ENCODE measurements around the gene CPA1. TPM values are rescaled to one million over a fixed set of nuclear protein-coding genes. Genes with fewer than 3 reads are reported as not detected.

CPA1 gene
- polyA plus RNA-seq, 3 donors = 1.5 to 2.3 (median 2.2) TPM

DNA sequence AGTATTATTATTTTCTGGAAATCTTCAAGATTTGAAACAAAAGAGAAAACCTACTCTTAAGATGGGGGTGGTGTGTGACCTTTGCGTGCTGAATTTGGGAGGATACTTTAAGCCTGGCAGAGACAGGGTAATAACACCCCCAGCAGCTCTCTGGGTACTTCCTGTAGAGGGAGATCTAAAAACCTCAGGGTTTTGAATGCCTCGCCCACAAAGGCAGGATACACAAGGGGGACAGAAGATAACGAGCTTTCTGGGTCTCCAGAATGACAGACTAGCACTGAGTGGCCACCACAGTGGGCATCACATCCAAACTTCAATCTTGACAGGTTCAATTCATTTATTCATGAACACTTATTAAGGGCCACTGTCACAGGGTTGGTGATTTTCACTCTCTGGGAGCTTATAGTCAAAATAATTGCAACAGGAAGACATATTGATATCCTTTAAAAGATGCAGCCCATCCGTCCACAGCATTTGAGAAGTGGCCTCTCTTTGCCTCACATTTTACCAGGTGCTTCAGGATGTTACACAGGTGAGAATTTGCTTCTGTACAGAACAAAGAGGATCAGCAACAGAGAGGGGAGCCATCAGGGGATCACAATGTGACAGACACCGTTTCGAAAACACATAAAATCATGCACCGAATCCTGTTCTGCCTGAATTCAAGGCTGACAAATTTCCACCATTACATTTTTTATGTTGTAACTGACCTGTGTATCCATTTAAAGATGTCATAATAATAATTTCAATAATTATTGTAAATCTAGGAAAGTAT, 14.3 kb downstream of the CPA1 start:
- DNase-seq = no peak

DNA sequence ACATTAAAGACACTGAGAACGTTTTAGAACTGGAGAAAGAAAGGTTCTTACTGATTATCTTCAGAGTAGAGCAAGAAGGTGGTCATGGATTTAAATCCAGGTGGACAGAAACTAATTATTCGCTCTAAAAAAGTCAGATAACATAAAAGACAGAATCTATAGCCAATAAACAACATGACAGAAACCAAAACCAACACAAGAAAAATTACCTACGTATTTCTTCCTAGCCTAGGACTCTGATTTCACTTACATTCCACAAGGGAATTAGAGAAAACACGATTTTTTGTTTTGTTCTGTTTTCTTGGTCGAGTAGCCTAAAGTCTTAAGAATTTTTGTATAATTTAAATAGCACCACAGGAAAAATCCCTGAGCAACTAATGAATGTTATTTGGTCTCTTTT, 15.1 kb downstream of the CPA1 start:
- no peak for DNase-seq

DNA sequence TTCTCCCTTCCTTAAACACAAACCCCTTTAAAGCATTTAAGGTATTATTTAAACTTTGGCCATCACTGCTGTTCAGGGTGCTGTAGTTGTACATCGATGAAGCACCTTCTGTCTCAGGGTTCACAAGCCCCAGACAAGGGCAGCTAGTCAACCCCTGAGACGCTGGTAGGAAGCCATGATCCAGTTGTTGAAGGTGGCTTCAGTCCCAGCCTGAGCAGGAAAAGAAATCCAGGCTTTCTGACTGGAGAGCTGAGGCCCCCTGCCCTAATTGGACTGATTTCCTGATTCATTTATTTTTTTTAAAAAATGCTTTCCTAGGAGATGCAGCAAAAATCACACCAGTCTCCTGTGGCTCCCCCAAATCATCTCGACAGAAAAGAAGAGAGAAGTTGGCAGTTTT, 15.8 kb downstream of the CPA1 start:
- DNase-seq = no peak

DNA sequence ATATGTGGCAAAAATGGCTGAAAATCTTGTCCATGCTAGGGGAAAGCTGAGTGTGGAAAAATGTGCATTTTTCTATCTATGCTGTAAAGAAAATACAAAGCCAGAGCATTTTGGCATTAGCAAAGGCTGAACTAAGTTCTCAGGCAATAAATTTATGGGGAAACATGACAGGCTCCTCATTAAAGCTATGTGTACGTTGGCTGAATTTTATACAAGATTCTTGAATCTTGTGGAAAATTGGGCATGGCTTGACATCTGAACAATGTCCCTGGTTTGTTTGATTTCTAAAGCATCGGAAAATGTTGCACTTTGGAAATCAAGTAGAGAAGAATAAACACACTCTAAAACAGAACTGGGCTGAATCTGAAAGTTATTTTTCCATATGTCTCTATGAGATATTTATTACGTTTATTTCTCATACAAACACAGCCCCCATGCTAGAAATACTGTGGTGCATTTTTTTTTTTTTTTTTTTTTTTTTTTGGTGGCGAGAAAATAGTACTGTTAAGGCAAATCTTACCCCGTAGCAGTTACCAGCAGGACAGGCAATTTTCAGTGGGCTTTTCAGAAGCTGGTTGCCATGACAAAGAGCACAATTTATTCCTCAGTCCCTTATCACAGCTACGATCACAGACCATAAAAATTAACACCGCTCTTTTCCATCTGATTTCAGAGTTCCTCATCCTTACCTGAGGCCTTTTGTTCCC, 16.9 kb downstream of the CPA1 start:
- peak; percentile 78 for DNase-seq

DNA sequence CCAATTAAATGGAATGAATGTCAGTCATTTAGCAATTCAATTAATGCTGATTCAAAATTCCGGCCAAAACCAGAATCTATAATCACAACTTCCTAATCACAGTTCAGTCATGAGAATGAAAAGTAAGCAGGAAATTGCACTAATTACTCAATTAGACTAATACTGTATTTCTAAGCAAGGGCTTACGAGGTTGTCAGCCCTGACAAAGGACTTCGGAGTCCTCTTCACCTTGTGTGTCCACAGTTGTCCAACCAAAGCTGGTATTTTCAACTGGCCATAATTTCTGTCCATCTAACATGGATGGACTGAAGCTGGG, 17.4 kb downstream of the CPA1 start:
- no peak for DNase-seq

DNA sequence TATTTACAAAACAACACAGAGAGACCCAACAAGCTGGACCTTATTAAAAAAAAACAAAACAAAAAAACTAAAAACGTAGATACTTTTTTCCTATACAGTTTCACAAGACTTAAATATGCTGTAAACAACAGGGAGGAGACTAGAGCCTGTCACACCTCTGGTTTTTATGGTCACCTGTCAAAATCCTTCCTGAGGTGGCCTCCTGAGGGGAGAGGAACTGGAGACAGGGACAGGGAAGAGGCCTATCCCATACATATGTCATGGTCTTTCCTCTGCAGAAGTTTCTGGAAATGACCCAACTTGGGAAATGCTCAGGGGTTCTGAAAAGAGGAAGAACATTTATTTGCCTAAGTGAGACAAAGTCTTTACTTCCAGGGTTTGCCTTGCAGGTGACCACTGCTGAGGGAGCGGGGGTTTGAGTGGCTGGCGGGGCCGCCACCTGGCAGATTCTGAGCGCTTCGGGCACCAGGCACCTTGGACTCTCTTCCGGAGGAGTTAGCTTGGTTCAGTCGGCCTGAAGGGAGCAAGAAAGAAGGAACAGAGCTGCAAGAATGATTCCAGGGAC, 18.3 kb downstream of the CPA1 start:
- no peak for DNase-seq

DNA sequence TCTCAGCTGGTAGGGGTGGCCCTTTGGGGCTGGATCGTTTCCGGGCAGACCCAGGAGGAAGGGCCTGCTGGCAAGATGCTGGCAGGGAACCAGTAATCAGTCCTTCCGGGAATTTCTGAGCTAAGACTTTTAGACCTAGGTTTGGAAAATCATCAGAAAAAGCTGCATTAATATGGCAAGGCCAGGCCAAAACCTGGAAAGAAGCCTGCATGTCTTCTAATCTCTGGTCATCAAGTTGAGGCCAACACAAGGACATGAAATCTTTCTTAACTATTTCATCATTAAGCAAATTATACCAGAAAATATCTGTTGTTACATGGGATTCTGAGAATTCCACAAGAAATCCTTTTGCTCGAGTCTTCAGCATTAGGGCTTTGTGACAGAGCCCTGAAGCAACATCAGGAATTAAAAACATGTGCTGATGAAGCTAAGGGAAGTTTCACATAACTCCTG, 19.9 kb downstream of the CPA1 start:
- DNase-seq = no peak

DNA sequence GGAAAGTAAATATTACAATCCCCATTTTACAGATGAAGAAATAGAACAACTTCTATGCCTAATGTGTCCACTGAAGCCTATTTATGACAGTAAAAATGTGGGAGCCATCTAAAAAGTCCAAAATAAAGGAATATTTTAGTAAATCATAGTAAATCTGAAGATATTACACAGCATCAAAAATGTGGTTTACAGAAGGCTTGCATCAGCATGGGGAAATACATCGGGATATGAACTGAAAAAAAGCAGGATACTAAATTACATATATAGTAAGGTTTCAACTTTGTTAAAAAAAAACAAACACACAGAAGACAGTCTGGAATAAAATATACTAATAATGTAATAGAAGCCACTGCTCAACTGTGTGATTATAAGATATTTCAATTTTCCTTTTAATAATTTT, 20.8 kb downstream of the CPA1 start:
- DNase-seq = no peak

DNA sequence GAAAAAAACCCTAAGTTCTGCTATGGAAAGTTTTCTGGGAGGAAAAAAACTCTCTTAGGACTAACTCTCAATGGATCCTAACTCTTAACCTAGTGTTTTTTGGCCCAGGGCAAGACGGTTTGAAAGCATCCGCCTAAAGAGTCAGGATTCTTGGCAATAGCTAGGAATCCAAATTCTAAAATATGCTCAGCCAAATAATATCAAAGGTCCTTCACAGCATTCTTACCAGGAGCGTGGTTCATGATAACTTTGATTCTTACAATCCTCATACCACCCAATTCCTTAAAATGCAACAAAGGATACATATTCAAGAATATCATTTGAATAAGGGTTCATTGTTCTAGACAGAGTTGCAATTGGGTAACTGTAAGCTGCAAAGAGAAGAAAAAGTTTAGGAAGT, 21.3 kb downstream of the CPA1 start:
- DNase-seq = no peak

DNA sequence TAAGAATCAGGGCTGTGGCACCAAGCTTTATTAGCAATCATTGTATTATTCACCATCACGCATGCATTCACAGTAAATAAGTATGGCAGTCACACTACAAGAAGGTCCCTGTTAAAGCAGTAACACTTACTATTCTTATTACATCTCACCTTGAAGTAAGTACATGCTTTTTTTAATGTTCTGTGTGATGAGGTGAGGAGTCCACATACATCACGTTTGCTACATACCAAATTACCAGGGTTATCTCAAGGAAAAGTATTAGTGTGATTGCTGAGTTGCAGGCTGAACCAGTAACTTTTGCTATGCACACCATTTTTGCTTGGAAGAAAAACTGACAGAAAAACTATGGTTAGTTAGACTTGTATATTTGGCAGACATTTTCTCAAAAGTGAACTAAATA, 24.7 kb downstream of the CPA1 start:
- DNase-seq = no peak

DNA sequence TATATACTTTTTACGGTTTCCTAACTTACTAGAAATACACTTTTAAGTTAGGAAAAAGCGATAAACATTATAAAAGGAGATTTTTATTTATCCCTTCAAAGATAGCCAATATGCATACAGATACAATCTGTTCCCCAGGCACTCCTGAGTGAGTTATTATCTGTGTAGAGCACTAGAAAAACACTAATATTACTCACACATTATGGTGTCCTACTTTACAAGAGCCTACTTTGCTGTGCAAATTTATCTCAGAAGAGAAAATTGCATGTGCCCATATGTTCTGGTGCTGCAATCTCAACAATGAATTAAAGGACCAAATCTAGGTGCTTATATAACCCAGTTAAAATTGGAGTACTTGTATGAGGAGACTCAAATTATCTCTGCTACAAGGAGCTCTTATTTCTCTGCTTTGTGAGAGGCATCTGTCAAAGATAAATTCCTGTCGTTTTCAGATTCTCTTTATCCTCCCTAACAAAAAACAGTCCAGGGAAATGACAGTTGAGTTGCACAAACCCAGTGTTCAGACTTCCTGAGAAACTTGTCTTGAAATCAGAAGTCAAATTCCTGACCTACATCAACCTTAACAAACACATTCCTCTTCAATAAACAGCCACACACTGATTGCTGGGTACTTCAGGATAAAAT, 28.9 kb downstream of the CPA1 start:
- no peak for DNase-seq

DNA sequence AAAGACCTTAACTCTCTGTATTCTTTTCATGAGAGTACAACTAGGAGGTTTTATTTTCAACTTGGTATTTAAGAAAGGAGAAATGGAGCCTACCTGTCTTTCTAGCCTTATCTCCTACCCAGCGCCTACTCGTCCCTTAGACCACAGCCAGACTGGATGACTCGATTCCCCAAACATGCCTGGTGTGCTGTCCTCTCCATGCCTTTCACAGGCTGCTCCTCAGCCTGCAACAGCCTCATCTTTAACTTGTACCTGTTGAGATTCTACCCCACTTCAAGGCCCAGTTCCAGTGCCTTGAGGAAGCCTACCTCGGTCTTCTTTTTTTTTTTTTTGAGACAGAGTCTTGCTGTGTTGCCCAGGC, 29.4 kb downstream of the CPA1 start:
- no peak for DNase-seq

DNA sequence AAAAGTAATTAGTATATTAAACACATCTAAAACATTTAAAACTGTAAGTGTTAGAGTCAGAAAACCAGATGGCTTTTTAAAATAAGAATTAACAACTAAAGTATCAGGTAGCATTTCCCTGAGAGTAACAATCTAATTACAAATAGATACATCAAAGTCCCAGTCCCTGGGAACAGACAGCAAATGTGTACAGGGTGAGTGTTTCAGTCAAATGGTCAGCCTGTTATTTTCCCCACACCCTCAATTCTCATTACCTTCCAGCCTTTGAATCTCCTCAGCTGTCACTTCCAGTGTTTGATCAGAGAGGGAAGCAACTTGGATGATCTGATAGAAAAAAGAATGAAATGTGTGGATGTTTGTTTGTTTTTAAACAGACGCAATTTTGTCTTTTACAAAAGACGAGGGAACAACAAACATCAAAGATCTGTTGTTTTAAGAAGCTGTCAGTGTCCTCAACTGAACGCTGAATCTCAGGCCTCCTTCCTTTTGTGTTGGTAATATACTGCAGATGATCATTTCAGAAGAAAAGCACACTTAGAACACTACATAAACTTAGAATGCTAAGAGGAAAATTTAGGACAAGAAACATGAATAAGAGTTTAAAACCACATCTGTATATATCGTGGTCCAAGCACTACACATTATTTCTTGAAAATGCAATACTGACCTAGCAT, 30.7 kb downstream of the CPA1 start:
- DNase-seq = no peak

DNA sequence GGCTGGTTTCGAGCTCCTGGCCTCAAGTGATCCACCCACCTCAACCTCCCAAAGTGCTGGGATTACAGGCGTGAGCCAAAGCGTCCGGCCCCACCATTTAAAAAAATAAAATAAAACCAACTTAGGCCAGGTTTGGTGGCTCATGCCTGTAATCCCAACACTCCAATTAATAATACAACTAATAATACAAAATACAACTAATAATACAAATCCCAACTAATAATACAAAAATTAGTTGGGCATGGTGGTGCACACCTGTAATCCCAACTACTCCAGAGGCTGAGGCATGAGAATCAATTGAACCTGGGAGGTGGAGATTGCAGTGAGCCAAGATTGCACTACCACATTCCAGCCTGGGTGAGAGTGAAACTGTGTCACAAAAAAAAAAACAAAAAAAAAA, 32.9 kb downstream of the CPA1 start:
- no peak for DNase-seq

DNA sequence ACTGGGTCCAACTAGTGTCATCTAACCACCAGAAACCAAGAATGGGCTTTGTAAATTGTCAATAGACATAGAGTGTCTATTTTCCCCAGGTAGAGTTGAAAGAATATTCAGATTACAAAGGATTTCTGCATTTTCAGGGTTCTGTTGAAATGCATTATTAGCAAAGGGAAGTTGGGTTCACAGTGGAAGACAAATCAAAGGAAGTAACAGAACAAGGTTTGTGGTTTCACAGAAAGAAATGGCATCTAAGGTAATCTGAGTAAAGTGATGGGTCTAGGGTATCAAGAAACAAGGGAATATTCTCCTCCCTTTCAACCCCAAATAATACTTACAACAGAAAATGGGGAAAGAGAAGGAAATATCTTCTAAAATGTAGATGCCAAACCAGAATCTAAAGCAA, 34.7 kb downstream of the CPA1 start:
- no peak for DNase-seq

DNA sequence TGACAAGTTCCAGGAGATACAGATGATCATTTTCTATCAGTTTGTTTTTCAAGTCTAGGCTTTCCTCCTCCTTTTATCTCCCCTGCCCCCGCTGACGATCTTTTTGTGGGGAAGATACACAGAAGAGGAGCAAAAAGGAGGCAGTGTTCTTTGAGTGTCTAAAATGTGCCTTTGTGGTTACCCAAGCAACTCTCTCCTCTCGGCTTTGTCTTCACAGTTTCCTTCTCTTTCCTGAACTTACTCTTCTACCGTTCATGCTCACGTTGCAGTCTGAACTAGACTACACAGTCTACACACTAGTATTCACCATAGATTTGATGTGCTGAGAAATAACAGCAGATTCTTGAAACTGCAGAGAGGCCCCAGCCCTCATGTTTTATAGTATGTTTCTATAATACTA, 36.9 kb downstream of the CPA1 start:
- DNase-seq = no peak

DNA sequence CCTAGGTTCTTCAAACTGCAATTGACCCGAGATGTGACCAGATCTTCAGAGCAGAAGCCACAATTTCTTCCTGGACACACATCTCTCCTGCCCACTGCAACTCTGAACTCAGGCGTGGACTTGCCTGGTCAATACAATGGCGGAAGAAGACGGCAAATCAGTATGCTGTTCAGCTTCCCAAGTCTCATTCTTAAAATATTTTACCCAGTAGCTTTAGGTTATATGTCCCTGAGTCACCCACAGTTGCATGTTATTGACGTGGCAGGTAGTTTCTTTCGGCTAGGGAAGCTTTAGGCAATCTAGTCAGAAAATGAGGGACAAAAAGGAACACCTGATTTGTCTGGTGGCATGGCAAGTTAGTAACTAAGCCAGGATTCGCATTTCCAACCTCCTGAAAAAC, 38.0 kb downstream of the CPA1 start:
- DNase-seq = no peak

DNA sequence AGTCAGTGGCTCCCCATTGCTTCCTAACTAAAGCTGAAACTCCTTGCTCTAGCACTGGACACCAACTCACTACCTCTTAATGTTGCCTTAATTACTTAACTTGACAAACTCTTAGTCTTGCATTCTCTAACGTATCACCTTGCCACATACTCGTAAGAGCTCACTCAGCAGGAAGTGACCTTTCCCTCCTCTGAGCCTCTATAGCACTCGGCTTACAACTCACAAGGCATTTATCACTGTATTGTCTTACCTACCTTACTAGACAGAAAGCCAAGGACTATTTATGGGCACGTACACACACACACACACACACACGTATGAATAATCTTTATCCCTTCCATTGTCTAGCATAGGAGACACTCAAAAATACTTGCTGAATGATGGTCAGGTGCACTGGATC, 39.4 kb downstream of the CPA1 start:
- peak; percentile 71 for DNase-seq

DNA sequence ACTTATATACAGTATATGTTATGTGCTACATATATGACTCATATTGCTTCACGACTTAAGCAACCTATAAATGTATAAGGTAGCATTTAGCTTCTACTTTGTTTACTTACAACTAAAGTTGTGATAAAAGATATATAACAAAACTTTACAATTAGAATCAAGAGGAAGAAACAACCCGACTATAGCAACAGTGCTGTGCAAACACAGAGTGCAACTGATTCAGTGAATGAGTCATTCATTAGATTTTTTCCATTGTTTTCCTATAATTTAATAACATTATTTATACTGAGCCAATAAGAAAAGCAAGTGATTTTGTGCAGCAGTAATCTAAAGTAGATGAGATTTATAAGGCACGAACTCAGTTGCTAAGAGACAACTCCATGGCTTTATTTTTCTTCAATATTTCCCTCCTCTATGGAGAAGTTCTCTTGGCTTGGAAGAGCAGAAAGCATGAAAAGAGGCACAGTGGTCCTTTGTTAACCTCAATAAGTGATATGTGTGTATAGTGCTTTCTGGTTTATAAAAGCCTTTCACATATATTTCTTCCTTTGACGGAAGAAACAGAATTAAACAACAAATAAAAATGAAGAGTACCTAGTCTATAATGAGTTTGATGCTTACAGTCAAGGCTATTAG, 40.8 kb downstream of the CPA1 start:
- DNase-seq = no peak

DNA sequence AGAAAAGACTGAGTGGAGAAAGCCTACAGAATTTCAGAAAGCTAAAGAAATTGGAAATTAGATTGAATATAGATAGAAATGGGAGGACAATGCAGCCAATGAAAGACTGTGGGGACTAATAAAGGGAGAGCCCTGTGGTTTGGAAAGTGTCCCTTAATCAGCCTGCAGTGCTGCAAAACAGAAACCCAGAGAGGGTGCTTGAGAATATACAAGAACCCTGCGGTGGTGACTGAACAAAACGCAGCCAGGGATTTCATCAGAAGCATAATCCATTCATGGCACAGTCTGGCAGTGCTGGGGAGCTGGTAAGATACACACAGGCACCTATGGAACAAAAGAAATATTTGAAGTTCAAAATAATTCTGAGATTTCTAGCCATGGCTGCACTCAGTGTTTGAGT, 41.4 kb downstream of the CPA1 start:
- no peak for DNase-seq

DNA sequence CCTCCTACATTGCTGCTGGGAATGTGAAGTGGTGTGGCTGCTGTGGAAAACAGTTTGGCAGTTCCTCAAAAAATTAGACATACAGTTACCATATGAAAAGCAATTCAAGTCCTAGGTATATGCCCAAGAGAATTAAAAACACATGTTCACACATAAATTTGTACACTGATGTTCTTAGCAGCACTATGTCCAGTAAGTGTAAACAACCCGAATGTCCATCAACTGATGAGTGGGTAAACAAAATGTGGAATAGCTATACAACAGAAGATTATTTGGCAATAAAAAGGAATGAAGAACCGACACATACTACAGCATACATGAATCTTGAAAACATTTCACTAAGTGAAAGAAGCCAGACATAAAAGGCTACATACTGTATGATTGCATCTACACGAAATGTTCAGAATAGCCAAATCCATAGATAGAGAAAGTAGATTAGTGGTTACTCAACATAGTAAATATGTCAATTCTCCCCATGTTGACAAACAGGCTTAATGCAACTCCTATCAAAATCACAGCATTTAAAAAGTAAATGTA, 43.3 kb downstream of the CPA1 start:
- DNase-seq = no peak

DNA sequence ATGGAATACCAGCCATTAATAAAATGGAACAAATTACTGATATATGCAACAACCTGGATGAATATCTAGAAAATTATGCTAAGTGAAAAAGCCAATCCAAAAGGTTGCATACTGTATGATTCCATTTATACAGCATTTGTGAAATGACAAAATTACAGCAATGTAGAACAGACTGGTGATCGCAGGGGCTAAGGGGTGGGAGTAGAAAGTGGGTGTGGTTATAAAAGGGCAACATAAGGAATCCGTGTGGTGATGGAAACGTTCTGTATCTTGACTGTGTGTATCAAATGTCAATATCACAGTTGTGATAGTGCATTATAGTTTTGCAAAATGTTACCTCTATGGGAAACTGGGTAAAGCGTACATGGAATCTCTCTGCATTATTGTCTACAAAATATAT, 45.5 kb downstream of the CPA1 start:
- DNase-seq = no peak

All from renal pelvis (tissue), 4 donors.